Stimulated activated CD4-positive, alpha-beta T cell treated with anti-CD3 and anti-CD28 coated beads, TNF-alpha, amount 100 ng/mL, for 1 hour (primary cell): ENCODE measurements around the gene SERPINB2.
"Not testable (repeated sequence)": the region's sequence is repeated elsewhere in the genome, so short reads cannot be mapped to it uniquely, and the experiment has no call there.

Source experiments
- DNase-seq, 3 donors: peaks; one replicate each; pipeline ENCODE4 v3.0.0-alpha.2; 2020; ENCODE audit warnings: low read depth in 3 of 3, low spot score in 1 of 3

Gene SERPINB2

DNA sequence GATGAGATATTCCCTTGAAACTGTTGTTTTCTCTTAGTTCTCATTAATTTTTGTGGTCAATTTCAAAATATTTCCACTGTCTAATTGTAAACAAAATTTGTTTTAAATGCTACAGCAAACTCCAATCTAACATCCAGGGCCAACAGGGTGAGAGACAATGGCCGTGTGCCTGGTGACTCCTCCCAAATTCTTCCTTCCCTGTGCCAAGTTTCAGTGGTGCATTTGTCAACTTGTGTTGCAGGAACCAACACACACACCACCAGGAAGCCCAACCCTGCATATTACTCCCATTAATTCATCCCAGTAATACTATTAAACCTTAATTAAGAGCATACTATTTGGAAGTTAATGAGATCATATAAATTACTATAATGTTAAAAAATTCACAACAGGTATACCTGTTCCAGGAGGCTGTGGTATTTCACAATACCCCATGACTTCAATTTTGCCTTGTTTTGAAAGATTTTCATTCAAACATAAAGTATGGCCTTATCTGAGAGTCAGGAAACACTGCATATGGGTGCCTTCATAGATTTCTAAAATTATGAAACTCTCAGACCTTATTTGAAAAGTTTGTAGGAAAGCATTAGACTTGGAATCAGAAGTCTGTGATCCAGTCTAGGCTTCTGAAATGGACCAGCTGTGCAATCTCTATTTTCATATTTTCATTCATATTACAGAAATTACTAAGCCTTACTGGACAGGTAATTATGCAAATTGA, 1.1 kb downstream of the SERPINB2 start:
- DNase-seq = no peak

GRCh38 chr18:63889626-63890025, 2.1 kb downstream of the SERPINB2 start:
- no peak for DNase-seq

- no peak for DNase-seq
Measured at GRCh38 chr18:63890237-63890949, 2.9 kb downstream of the SERPINB2 start.

- no peak for DNase-seq
Measured at GRCh38 chr18:63890950-63891304, 3.4 kb downstream of the SERPINB2 start.

DNA sequence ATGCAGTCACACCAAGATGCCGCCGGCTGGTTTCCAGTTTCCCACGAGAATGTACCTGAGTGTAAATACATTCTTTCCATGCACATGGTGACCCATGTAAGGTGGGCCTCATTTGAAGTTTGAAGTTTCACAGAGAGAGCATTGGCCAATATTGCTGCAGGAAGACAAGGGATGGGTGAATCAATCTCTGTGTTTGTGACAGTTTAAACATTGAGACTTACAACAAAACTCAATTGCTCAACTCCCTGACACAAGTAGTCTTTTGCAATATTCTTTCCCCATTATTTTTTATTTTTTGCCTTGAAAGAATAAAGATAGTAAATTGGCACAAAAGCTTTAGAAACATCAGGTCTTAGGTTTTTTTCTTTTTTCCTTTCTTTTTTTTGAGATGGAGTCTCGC, 5.1 kb downstream of the SERPINB2 start:
- DNase-seq = no peak

DNA sequence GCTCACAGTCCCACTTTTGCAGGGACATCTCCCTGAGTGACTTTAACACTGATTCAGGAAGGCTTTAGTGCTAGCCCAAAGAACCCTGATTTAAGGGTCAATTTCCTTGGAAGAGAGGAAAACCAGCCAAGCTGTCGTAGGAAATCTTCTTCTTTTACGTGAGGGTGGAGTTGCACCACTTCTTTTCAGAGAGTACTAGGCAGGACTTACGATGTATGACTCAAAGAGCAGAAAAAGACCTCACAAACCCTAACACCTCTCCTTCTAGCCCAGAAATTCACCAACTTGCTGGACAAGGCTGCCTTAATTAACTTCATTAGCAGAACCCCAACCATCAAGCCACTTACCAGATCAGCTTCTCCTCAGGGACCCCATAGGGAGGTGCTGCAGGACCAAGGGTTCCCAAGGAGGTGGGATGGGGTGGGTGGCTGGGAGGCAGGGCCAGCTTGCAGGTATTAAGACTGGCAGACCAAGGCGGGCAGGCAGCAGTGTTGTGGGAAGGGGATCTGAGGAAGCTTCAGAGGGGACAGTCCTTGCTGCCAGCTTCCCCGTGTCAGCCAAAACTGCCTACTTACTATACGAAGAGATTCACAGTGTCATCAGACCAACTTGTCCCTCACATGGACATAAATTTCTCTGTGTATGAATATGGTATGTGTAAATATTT, 6.7 kb downstream of the SERPINB2 start:
- no peak for DNase-seq

DNA sequence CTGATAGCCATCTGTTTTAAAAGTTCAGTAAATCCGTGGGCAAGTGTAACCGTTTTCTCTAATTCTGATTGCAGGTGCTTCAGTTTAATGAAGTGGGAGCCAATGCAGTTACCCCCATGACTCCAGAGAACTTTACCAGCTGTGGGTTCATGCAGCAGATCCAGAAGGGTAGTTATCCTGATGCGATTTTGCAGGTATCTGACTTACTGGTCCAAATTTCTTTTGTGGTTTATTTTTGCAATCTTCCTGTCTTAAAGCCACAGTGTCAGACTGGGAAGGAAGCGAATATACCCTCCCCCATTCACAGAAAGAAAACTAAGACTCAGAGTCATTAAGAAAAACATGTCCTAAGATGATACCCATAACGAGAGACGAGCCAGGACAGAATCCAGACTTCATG, 7.7 kb downstream of the SERPINB2 start:
- DNase-seq = no peak

DNA sequence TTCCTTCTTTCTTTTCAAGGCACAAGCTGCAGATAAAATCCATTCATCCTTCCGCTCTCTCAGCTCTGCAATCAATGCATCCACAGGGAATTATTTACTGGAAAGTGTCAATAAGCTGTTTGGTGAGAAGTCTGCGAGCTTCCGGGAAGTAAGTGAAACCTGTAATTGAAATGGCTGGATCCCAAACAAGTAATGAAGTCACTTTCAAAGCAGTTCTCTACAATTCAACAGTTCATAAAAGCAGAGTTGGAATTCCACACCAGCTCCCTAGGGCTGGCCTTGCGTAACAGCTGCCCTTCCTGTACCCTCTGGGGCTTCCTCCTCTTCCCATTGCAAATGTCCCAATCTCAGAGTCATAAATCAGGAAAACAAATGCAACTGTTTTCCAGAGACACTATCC, 9.6 kb downstream of the SERPINB2 start:
- DNase-seq = no peak

DNA sequence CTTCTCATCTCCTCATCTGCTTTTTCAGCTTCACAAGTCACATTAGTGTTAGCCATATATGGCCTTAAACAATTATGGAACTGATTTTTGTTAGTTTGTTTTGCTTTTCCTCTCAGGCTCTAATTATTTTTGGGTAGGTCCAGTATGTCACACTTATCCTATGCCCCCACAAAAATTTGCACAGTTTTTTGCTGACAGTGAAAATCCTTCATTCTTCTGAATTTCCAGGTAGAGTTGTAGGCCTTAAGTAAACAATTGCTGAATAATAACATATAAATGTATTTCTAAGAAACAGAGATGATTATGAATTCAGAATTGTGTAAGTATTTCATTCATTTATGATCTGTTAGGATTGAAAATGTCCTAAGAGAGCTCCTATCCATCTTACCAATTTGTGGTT, 11.7 kb downstream of the SERPINB2 start:
- no peak for DNase-seq

DNA sequence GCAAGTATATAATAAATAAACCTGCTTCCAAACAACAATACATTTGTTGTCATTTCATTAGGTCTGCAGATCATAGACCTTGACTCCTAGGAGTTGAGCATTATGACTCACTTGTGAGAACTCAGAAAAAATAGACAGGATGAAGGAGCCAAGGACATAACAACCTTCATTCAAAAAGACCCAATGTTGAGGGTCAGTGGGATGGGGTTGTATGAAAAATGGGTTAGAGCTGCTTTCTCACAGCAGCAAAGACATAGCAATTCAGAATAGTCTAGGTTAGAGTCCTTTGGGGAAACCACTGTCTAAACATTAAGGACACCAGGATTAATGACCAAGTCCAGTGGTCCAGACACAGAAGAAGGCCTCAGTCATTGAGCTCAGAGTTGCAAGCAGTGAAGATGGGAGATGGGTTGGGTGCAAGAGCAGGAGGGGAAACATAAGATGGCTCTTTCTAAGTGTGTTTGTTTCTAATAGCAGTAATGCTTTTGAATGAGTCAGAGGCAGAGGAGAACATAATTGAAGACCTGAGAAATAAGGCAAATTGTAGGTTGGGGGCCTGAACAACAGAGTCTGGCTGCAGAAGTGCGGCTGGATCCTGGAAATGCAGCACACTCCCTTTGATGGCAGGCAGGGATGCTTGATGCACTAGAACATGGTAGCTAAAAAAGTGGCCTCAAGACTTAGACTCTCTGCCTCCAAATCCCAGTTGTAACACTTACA, 16.5 kb downstream of the SERPINB2 start:
- DNase-seq = no peak

DNA sequence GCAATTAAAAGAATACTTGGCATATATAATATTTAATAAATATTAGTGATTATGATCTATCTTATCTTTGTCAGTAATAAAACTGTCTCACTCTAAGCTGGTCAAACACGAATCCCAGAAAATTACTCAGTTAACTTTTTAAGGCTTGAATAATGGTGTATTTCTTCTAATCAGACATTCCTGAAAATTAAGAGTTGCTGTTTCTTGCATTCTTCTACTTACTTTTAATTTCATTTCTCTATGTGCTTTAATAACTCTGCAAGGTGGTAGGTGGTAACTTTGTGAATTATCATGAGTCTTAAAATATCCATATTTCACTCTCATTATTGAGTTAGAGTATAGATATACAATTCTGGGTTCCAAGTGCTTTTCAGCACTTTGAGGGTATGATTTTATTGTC, 17.2 kb downstream of the SERPINB2 start:
- no peak for DNase-seq

GRCh38 chr18:63905361-63905760, 17.9 kb downstream of the SERPINB2 start:
- DNase-seq = no peak

DNA sequence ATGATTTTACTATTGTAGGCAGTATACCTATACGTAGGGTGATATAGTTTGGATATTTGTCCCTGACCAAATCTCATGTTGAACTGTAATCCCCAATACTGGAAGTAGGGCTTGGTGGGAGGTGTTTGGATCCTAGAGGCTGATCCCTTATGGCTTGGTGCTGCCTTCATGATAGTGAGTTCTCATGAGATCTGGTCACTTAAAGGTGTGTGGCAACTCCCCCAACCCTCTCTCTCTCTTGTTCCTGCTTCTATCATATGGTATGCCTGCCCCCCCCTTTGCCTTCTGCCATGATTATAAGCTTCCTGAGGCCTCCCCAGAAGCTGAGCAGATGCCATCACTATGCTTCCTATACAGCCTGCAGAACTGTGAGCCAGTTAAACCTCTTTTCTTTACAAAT, 18.6 kb downstream of the SERPINB2 start:
- DNase-seq = no peak

DNA sequence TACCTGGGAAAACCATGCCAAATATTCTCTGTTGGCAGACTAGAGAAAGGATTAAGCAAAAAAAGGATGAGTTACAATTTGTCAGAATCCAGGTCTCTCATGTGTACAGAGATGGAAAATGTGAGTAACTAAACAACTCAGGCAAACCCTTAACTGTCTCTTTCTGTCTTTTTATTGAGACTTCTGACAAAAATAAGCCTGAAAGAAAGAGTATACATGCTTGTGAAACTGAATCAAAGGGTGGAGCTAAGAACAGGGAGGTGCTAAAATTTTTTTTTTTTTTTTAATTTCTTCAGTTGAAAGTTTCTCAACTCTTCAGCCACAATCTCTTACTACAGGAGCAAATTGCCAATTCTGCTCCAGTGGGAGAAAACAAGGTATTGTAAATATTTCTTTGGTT, 20.2 kb downstream of the SERPINB2 start, which contains the start of gene SERPINB10:
SERPINB10 (plus strand) TSS at position 295 of the 400 bp plus-strand sequence. CDS start 7,553 bp downstream, outside the sequence.
- no peak for DNase-seq

GRCh38 chr18:63908858-63909257, 21.4 kb downstream of the SERPINB2 start:
- no peak for DNase-seq

DNA sequence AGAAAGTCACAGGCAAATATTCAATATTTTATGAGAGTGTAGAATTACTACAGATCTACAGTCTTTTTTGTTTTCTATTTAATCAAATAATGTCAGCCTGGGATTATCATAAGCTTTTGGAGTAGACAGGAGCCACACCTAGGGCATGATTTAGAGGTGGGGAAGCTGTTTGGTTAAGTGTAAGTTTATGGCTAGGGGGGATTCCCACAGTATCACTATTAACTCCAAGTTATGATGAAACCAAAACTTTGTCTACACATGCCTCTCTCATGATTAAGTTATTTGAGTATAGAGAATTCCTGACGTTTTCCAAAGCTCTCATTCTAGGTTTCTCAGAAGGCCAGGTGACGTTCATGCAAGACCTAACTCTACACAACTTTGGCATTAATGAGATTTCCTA, 22.4 kb downstream of the SERPINB2 start:
- no peak for DNase-seq

- DNase-seq = no peak
Measured at GRCh38 chr18:63917817-63918216, 30.3 kb downstream of the SERPINB2 start.

DNA sequence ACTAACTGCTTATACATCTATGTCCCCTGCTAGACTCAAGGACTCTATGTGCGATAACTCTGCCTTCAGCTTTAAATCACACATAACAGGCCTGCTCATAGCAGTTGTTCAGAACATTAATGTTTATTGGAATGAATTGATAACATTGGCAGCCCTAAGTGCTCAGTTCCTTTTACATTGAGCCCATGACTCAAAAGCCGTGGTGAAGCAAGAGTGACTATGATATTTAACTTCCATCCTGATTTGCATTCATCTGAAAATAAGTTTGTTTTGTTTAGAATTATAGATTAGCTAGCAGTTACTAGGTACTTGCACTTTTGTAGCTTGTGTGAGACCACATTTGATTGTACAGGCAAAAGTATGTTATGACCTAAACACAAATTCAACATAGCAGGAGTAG, 34.5 kb downstream of the SERPINB2 start:
- DNase-seq = no peak

DNA sequence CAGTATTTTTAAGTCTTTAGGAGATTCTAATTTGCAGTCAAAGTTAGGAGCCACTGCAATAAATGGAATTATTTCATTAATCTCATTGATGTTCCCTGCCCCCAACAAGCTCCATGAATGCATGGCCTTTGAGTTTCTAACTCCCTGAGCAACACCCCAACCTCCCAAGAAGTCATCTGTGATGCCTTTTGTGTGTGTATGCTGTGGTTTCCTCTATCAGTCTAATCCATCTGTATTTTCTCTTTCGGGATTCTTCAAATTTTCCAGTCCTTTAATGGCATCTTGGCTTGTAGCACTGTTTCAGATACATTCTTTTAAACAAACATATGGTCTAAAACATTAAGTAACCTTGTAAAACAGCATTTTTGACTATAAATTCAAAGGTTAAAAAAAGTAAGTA, 37.0 kb downstream of the SERPINB2 start:
- no peak for DNase-seq

DNA sequence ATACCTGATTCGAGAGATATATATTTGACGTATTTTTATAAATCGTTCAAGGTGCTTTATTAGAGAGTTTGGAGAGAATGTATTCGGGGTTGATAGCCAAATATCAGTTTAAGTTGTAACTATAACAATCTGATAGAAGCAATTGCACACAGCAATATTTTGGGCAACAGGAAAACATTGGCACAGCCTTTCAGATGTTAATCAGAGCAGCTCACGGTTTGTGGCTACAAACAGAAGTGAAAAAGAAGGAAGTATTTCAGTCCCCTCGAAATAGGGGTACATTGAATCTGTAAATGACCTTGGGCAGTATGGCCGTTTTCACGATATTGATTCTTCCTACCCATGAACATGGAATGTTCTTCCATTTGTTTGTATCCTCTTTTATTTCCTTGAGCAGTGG, 40.8 kb downstream of the SERPINB2 start:
- DNase-seq = no peak

DNA sequence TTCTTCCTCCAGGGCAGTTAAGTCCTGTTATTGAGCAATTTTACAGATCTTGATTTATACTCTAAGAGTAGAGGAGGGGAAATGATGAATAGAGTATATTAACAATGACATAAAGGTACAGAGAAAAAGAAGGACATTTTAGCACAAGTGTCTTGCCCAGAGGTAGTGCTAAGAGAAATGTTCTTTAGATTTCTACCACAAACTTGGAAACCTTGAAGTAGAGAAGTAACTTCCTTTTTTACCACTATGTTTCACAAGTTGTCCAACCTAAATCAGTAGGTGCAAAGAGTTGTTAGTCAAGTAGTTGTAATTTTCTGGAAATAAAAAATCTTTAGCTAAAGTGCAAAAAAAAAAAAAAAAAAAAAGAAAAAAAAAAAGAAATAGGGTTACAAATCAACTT, 41.9 kb downstream of the SERPINB2 start:
- not testable (repeated sequence) for DNase-seq
